Caco-2 (cell line): ENCODE data around the gene CARS1. TPM values are rescaled to one million over a fixed set of nuclear protein-coding genes. Genes with fewer than 3 reads are reported as not detected.

Experiments
- BruUV-seq: library from RNA; stranded (reverse); fragments of 400-500 nt; replicated peaks from 2 replicates; lab custom pipeline; 2021; lab: Mats Ljungman, UMichigan
- CTCF ChIA-PET: fragments of 300-600 bp; sonication (Branson Sonifier 250); formaldehyde crosslinking; loops from one replicate; lab custom pipeline; 2022; ENCODE audit warnings: antibody characterized with exemption; lab: Charles Lee
- POLR2A ChIA-PET: fragments of 300-600 bp; sonication (Branson Sonifier 250); formaldehyde crosslinking; loops from one replicate; lab custom pipeline; 2022; ENCODE audit warnings: antibody characterized with exemption; lab: Charles Lee
- DNase-seq, 2 experiments: peaks; one replicate each; pipeline versions ENCODE4 v3.0.0 to v3.0.0-alpha.2; 2020 to 2022
- H3K27me3 ChIP-seq: replicated peaks from 2 replicates; pipeline ENCODE4 v1.6.0; 2011; ENCODE audit warnings: low read length; ENCODE audit not compliant: control insufficient read depth, insufficient read depth
- H3K36me3 ChIP-seq: 2 replicates; pipeline ENCODE4 v1.5.1; 2011; ENCODE audit warnings: low read length; ENCODE audit not compliant: control insufficient read depth, insufficient read depth
- H3K4me1 ChIP-seq: fragments of 250-450 bp; sonication (Bioruptor Pico); 2 replicates; pipeline ENCODE4 v1.5.1; 2020; ENCODE audit warnings: mild to moderate bottlenecking
- H3K4me3 ChIP-seq: 2 replicates; pipeline ENCODE4 v1.5.1; 2011; ENCODE audit warnings: low read depth, mild to moderate bottlenecking, control low read depth, low read length
- H3K9me3 ChIP-seq: fragments of 250-450 bp; sonication (Bioruptor Pico); 2 replicates; pipeline ENCODE4 v1.5.1; 2020; ENCODE audit warnings: mild to moderate bottlenecking, moderate library complexity
- H3K27ac Mint-ChIP-seq: one replicate; pipeline ENCODE4 v1.8.0; 2022; ENCODE audit warnings: mixed read lengths; ENCODE audit not compliant: unreplicated experiment
- H3K27me3 Mint-ChIP-seq: one replicate; pipeline ENCODE4 v1.8.0; 2022; ENCODE audit warnings: mixed read lengths; ENCODE audit not compliant: insufficient read depth, unreplicated experiment
- H3K36me3 Mint-ChIP-seq: one replicate; pipeline ENCODE4 v1.8.0; 2022; ENCODE audit warnings: mild to moderate bottlenecking, mixed read lengths; ENCODE audit not compliant: insufficient read depth, unreplicated experiment
- H3K4me1 Mint-ChIP-seq: one replicate; pipeline ENCODE4 v1.8.0; 2022; ENCODE audit warnings: low read depth, mixed read lengths; ENCODE audit not compliant: unreplicated experiment
- H3K4me3 Mint-ChIP-seq: one replicate; pipeline ENCODE4 v1.8.0; 2022; ENCODE audit warnings: mild to moderate bottlenecking, moderate library complexity, mixed read lengths; ENCODE audit not compliant: unreplicated experiment
- H3K9me3 Mint-ChIP-seq: one replicate; pipeline ENCODE4 v1.8.0; 2022; ENCODE audit warnings: mixed read lengths; ENCODE audit not compliant: unreplicated experiment
- CTCF ChIP-seq, 2 experiments: fragments of 200-600 bp in 1 of 2; IDR thresholded peaks; 1 replicate in 1 of 2; 2 replicates in 1 of 2; pipeline versions ENCODE4 v1.5.1 to v1.8.0; 2011 to 2022; ENCODE audit warnings: antibody characterized with exemption in 1 of 2, control low read depth in 1 of 2, inconsistent platforms in 1 of 2, low read depth in 1 of 2, low read length in 1 of 2, mild to moderate bottlenecking in 1 of 2, moderate library complexity in 1 of 2; ENCODE audit not compliant: insufficient read depth in 1 of 2, severe bottlenecking in 1 of 2, unreplicated experiment in 1 of 2
- intact Hi-C: fragments of 100-400 bp; cut with micrococcal nuclease; formaldehyde crosslinking; loops from one replicate; pipeline ENCODE4 v1.10.0; 2022; ENCODE audit not compliant: unreplicated experiment
- total RNA-seq: library from RNA; stranded (reverse); gene quantifications from 2 replicates; pipeline ENCODE4 v1.2.3, GENCODE V29; 2022

Gene CARS1
- total RNA-seq, 1 experiment from 2014 or later, result 121 TPM

- DNase-seq, result no peak
- H3K27me3 ChIP-seq, result no peaks in the 10 kb centered on the region
- no peaks in the 10 kb centered on the region for H3K9me3 ChIP-seq
- H3K36me3 ChIP-seq, result no peaks in the 10 kb centered on the region
- no peak for TF ChIP-seq CTCF (IDR thresholded peaks at IDR 0.05; ENCODE audit: insufficient read depth in 1 of 2, low read depth in 1 of 2, low read length in 1 of 2, severe bottlenecking in 1 of 2, unreplicated experiment in 1 of 2)
- no peak overlapping the region for H3K27ac Mint-ChIP-seq
- H3K36me3 Mint-ChIP-seq, result peaks cover 74% of the 10 kb centered on the region
- POLR2A ChIA-PET, result no interaction called here
- H3K4me3 ChIP-seq, result no peak overlapping the region
- CTCF ChIA-PET, result interaction anchor here (1.0 kb wide), 1 partner anchor 40 kb away, joined by 7 read pairs; no protein-coding TSS in a partner anchor
- no peaks in the 10 kb centered on the region for H3K4me1 Mint-ChIP-seq
- no peaks in the 10 kb centered on the region for H3K9me3 Mint-ChIP-seq
- H3K4me1 ChIP-seq, result no peaks in the 10 kb centered on the region
- H3K27me3 Mint-ChIP-seq, result no peaks in the 10 kb centered on the region
- intact Hi-C loops, result no loop called here
- no TSS peak for BruUV-seq
- H3K4me3 Mint-ChIP-seq, result no peak overlapping the region
Measured at GRCh38 chr11:3052109-3052479, 5.1 kb downstream of the CARS1 start.

GRCh38 chr11:3051196-3052108 lies 5.8 kb downstream of the CARS1 start:
- intact Hi-C loops, result loop anchor here (1.0 kb wide), 1 partner anchor 40 kb away; no protein-coding TSS in a partner anchor
- no TSS peak for BruUV-seq
- no peak overlapping the region for H3K4me3 ChIP-seq
- peak in 1 of 2 experiments; percentile 19 for TF ChIP-seq CTCF (IDR thresholded peaks at IDR 0.05; ENCODE audit: insufficient read depth in 1 of 2, low read depth in 1 of 2, low read length in 1 of 2, severe bottlenecking in 1 of 2, unreplicated experiment in 1 of 2)
- Mint-ChIP-seq H3K27me3 (no peaks in the 10 kb centered on the region), H3K36me3 (peaks cover 78% of the 10 kb centered on the region), H3K4me1 (no peaks in the 10 kb centered on the region), H3K9me3 (no peaks in the 10 kb centered on the region), H3K4me3 (no peak overlapping the region), H3K27ac (no peak overlapping the region)
- H3K27me3 ChIP-seq, result no peaks in the 10 kb centered on the region
- no peaks in the 10 kb centered on the region for H3K36me3 ChIP-seq
- DNase-seq, result no peak
- ChIA-PET CTCF (interaction anchor here (0.9 to 1.0 kb wide), 2 partner anchors 40 to 113 kb away, joined by 3 to 7 read pairs; partner anchors contain the start of gene OSBPL5), POLR2A (interaction anchor here (0.7 kb wide), 1 partner anchor 59 kb away, joined by 3 read pairs; the partner anchor contains the start of gene NAP1L4)
- H3K9me3 ChIP-seq, result no peaks in the 10 kb centered on the region
- no peaks in the 10 kb centered on the region for H3K4me1 ChIP-seq

- no peak for DNase-seq
- H3K36me3 Mint-ChIP-seq, result peaks cover 84% of the 10 kb centered on the region
- no peak for TF ChIP-seq CTCF (IDR thresholded peaks at IDR 0.05; ENCODE audit: insufficient read depth in 1 of 2, low read depth in 1 of 2, low read length in 1 of 2, severe bottlenecking in 1 of 2, unreplicated experiment in 1 of 2)
- H3K27me3 Mint-ChIP-seq, result no peaks in the 10 kb centered on the region
- intact Hi-C loops, result loop anchor here (1.0 kb wide), 1 partner anchor 41 kb away; no protein-coding TSS in a partner anchor
- H3K27ac Mint-ChIP-seq, result peak overlapping the region; percentile 33
- H3K9me3 Mint-ChIP-seq, result no peaks in the 10 kb centered on the region
- ChIA-PET CTCF (interaction anchor here (0.9 to 2.1 kb wide), 3 partner anchors 41 to 114 kb away, joined by 3 to 8 read pairs (median 7); partner anchors contain the start of gene OSBPL5), POLR2A (interaction anchor here (0.7 kb wide), 1 partner anchor 59 kb away, joined by 3 read pairs; the partner anchor contains the start of gene NAP1L4)
- Histone ChIP-seq H3K36me3 (no peaks in the 10 kb centered on the region), H3K4me3 (no peak overlapping the region), H3K9me3 (no peaks in the 10 kb centered on the region), H3K27me3 (no peaks in the 10 kb centered on the region), H3K4me1 (no peaks in the 10 kb centered on the region)
- BruUV-seq, result no TSS peak
- H3K4me1 Mint-ChIP-seq, result no peaks in the 10 kb centered on the region
- no peak overlapping the region for H3K4me3 Mint-ChIP-seq
Measured at GRCh38 chr11:3050386-3051195, 6.6 kb downstream of the CARS1 start.
